Mammary epithelial cell (primary cell): ENCODE data around the gene TCOF1.

ENCODE experiments used
- CTCF ChIP-seq, 2 donors: IDR thresholded peaks in 1 of 2; conservative IDR thresholded peaks in 1 of 2; 2 replicates each; pipeline ENCODE4 v1.5.1; 2011 to 2012; ENCODE audit warnings: inconsistent platforms in 2 of 2, low read length in 2 of 2, mild to moderate bottlenecking in 2 of 2, control low read depth in 1 of 2, low read depth in 1 of 2; ENCODE audit not compliant: insufficient read depth in 1 of 2; ENCODE audit errors: extremely low read depth in 1 of 2
- EZH2 ChIP-seq: IDR thresholded peaks from 2 replicates; pipeline ENCODE4 v1.6.1; 2012; ENCODE audit warnings: low read length, inconsistent platforms, borderline replicate concordance

DNA sequence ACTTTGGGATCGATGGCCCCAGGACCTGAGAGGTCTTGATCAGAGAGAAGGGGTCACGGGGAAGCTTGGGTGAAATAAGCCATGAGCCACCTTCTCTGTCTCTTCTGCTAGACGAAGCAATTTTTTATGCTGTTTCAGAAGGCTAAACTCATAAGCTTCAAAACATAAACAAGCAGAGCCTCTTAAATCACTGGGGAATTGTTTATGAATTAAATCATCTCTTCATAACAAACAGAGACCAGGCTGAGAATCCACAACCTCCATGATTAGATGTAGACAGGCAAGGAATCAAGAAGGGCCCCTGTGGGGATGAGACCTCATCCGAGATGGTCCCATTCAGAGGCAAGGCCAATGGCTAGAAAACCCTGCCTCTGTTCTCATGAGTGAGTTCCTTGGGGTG, 21.7 kb upstream of the TCOF1 start:
- TF ChIP-seq CTCF (conservative IDR thresholded peaks at IDR 0.05 in 1 of 2, IDR thresholded peaks at IDR 0.05 in 1 of 2; ENCODE audit: extremely low read depth in 1 of 2, insufficient read depth in 1 of 2, low read depth in 1 of 2, low read length in 2 of 2) (no peak), EZH2 (no peak)
